ENCODE results near the gene CENPM.

DNA sequence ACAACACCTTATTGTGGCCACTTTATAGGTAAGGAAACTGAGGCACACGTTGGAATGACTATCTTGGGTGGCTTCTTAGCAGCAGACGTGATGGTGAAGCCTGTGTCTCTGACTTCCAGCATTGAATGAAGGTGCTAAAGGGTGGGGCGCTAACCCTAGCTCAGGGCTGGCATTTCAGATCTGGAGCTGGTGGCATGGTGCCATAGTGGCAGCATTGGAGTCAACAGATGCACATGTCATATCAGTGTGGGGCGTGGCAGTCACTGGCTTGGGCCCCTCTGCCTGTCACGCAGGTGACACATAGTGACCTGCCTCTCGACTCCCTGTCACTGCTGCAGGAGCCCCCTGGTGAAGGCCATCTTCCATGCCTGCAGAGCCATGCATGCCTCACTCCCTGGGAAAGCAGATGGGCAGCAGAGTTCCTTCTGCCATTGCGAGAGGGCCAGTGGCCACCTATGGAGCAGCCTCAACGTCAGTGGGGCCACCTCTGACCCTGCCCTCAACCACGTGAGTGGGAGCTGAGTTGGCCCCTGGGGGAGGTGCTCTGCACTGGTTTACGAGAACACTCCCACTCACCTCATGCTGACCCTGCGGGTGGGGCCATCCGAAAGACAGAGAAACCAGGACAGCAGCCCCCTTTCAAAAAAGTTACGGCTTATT is 46.8 kb downstream of the CENPM start:
- TF ChIP-seq, protein P1, sequence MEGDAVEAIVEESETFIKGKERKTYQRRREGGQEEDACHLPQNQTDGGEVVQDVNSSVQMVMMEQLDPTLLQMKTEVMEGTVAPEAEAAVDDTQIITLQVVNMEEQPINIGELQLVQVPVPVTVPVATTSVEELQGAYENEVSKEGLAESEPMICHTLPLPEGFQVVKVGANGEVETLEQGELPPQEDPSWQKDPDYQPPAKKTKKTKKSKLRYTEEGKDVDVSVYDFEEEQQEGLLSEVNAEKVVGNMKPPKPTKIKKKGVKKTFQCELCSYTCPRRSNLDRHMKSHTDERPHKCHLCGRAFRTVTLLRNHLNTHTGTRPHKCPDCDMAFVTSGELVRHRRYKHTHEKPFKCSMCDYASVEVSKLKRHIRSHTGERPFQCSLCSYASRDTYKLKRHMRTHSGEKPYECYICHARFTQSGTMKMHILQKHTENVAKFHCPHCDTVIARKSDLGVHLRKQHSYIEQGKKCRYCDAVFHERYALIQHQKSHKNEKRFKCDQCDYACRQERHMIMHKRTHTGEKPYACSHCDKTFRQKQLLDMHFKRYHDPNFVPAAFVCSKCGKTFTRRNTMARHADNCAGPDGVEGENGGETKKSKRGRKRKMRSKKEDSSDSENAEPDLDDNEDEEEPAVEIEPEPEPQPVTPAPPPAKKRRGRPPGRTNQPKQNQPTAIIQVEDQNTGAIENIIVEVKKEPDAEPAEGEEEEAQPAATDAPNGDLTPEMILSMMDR (IDR thresholded peaks at IDR 0.05; ENCODE audit: extremely low read depth in 1 of 2, insufficient read depth in 1 of 2, low read depth in 1 of 2, low read length in 2 of 2): no peak
- TF ChIP-seq POLR2A (IDR thresholded peaks at IDR 0.05; ENCODE audit: low read depth, low read length) (no peak), POLR2AphosphoS5 (IDR thresholded peaks at IDR 0.05; ENCODE audit: insufficient read depth, low read depth, low read length) (no peak), JUN (IDR thresholded peaks at IDR 0.05; ENCODE audit: borderline replicate concordance, insufficient read depth, insufficient read length, low read depth) (no peak)
- TF ChIP-seq, protein P2, sequence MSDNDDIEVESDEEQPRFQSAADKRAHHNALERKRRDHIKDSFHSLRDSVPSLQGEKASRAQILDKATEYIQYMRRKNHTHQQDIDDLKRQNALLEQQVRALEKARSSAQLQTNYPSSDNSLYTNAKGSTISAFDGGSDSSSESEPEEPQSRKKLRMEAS (IDR thresholded peaks at IDR 0.05; ENCODE audit: insufficient read depth, insufficient read length): no peak
